Measurements from ENCODE around the gene WDR70. TPM values are rescaled to one million over a fixed set of nuclear protein-coding genes. Genes with fewer than 3 reads are reported as not detected.

WDR70 gene
- total RNA-seq, 1 donor from 2014 or later = 18.7 TPM

DNA sequence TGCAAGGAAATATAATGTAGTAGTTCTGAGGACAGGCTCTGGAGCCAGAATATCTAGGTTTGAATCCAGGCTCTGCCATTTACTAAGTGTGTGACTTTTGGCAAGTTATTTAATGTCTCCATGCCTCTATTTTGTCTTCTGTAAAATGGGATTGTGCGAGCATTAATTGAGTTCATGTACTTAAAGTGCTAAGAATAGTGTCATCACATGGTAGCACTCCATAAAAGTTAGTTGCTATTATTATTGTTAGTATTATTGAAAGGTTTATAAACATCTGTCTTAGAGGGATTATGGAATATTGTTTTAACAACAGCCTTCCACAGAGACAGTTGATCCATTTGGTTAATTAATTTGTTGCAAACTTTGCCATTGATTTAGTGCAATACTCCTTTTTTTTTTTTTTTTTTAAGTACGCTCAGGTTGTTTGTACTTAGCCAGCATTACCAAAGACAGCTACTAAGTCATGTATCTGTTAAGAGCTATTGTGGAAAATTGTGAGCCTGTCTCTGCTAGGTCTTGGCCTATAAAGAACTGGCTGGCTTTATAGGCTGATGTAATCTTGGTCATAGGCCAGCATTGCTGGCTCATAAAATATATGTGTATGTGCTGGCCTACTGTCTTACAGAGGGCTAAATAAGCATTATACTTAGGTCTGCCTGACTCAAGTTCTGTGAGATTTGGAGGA, 174.7 kb downstream of the WDR70 start:
- intact Hi-C loops (cut with micrococcal nuclease) = no loop called here
- Histone ChIP-seq H3K27me3 (ENCODE audit: low read depth) (no peaks in the 10 kb centered on the region), H3K9me3 (replicated peaks) (no peaks in the 10 kb centered on the region), H3K27ac (replicated peaks) (no peak overlapping the region), H3K36me3 (no peaks in the 10 kb centered on the region), H3K4me3 (no peak overlapping the region), H3K4me1 (peaks cover 19% of the 10 kb centered on the region)
- TF ChIP-seq CTCF (IDR thresholded peaks at IDR 0.05; ENCODE audit: borderline replicate concordance) = no peak
- DNase-seq = no peak

- H3K27ac ChIP-seq (replicated peaks) = no peak overlapping the region
Measured at GRCh38 chr5:37554405-37554739, 175.3 kb downstream of the WDR70 start.

GRCh38 chr5:37554938-37555337, 175.8 kb downstream of the WDR70 start:
- Histone ChIP-seq H3K4me1 (peaks cover 19% of the 10 kb centered on the region), H3K36me3 (no peaks in the 10 kb centered on the region), H3K9me3 (replicated peaks) (no peaks in the 10 kb centered on the region), H3K27me3 (ENCODE audit: low read depth) (no peaks in the 10 kb centered on the region), H3K4me3 (no peak overlapping the region), H3K27ac (replicated peaks) (no peak overlapping the region)
- intact Hi-C loops (cut with micrococcal nuclease) = no loop called here
- DNase-seq = no peak
- TF ChIP-seq CTCF (IDR thresholded peaks at IDR 0.05; ENCODE audit: borderline replicate concordance) = peak; percentile 31

More at GRCh38 chr5:37554405-37554739, 175.3 kb downstream of the WDR70 start:
- peaks cover 19% of the 10 kb centered on the region for H3K4me1 ChIP-seq
- H3K36me3 ChIP-seq = no peaks in the 10 kb centered on the region
- intact Hi-C loops (cut with micrococcal nuclease) = no loop called here
- no peak overlapping the region for H3K4me3 ChIP-seq
- DNase-seq = no peak
- H3K27me3 ChIP-seq (ENCODE audit: low read depth) = no peaks in the 10 kb centered on the region
- H3K9me3 ChIP-seq (replicated peaks) = no peaks in the 10 kb centered on the region
- no peak for TF ChIP-seq CTCF (IDR thresholded peaks at IDR 0.05; ENCODE audit: borderline replicate concordance)

- Histone ChIP-seq H3K9me3 (replicated peaks) (no peaks in the 10 kb centered on the region), H3K36me3 (no peaks in the 10 kb centered on the region), H3K27ac (replicated peaks) (no peak overlapping the region), H3K4me3 (no peak overlapping the region), H3K4me1 (peaks cover 14% of the 10 kb centered on the region), H3K27me3 (ENCODE audit: low read depth) (no peaks in the 10 kb centered on the region)
- TF ChIP-seq CTCF (IDR thresholded peaks at IDR 0.05; ENCODE audit: borderline replicate concordance) = no peak
- no peak for DNase-seq
- intact Hi-C loops (cut with micrococcal nuclease) = no loop called here
Measured at GRCh38 chr5:37557734-37558293, 178.7 kb downstream of the WDR70 start.

DNA sequence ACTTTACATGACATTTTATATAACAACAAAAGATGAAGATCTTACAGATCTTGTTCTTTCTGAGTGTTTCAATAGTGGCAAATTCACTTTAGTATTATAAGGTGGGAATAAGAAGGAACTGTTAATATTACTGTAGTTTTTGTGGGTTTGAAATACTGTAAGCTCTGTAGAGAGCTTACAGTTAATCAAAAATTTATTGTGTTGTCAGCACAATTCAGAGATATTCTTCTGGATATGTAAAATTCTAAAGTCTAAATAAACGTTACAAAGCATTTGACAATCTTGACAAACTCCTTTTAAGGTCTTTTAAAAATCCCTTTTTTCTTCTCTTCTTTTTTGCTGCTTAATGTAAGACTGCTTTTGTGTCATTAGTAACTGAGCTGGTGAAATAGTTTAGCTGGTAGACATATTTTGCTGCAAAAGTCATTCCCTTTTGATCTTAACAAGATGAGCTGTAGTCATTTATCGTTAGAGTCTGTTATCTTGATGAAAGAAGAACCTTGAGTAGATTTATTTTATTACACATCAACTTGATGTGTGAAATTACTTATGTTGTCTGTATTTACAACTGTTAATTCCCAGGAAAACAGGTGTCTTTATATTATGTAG, 186.0 kb downstream of the WDR70 start:
- TF ChIP-seq CTCF (IDR thresholded peaks at IDR 0.05; ENCODE audit: borderline replicate concordance) = no peak
- Histone ChIP-seq H3K4me1 (peaks cover 7% of the 10 kb centered on the region), H3K27ac (replicated peaks) (no peak overlapping the region), H3K27me3 (ENCODE audit: low read depth) (no peaks in the 10 kb centered on the region), H3K4me3 (no peak overlapping the region), H3K9me3 (replicated peaks) (no peaks in the 10 kb centered on the region), H3K36me3 (no peaks in the 10 kb centered on the region)
- intact Hi-C loops (cut with micrococcal nuclease) = no loop called here
- DNase-seq = no peak

All from left ventricle myocardium inferior (tissue), 1 donor.